NCI-H1105 (cell line): ENCODE measurements around the gene AKR1C3.
"Not testable (repeated sequence)": the region's sequence is repeated elsewhere in the genome, so short reads cannot be mapped to it uniquely, and the experiment has no call there.

Experiments used
- DNase-seq: peaks from one replicate; lab custom pipeline; 2025; lab: John Stamatoyannopoulos, UW

Gene AKR1C3

GRCh38 chr10:5136468-5137087 lies 42.4 kb downstream of the AKR1C3 start:
- no peak for DNase-seq

DNA sequence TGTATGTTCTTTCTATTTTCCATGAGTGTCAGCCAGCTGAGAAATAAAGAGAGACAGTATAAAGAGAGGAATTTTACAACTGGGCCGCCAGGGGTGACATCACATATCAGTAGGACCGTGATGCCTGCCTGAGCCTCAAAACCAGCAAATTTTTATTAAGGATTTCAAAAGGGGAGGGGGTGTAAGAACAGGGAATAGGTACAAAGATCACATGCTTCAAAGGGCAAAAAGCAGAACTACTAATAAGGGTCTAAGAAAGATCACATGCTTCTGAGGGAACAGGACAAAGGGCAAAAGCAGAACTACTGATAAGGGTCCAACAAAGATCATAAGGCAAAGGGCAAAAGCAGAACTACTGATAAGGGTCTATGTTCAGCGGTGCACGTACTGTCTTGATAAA lies 43.5 kb downstream of the AKR1C3 start:
- DNase-seq: not testable (repeated sequence)

GRCh38 chr10:5142199-5142598 lies 48.0 kb downstream of the AKR1C3 start:
- DNase-seq: no peak

GRCh38 chr10:5143137-5143536 lies 48.9 kb downstream of the AKR1C3 start:
- DNase-seq: no peak

DNA sequence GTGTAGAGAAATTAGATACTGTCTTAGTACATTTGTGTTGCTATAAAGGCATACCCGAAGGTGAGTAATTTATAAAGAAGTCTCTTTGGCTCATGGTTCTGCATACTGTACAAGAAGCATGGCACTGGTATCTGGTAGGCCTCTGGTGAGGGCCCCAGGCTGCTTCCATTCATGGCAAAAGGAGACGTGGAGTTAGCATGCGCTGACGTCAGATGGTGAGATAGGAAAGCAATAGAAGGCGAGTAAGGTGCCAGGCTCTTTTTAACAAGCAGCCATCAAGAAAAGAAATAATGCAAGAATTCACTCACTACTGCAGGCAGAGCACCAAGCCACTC lies 52.7 kb downstream of the AKR1C3 start:
- no peak for DNase-seq

- DNase-seq: no peak
These were observed 53.2 kb downstream of the AKR1C3 start for GRCh38 chr10:5147255-5147980.

DNA sequence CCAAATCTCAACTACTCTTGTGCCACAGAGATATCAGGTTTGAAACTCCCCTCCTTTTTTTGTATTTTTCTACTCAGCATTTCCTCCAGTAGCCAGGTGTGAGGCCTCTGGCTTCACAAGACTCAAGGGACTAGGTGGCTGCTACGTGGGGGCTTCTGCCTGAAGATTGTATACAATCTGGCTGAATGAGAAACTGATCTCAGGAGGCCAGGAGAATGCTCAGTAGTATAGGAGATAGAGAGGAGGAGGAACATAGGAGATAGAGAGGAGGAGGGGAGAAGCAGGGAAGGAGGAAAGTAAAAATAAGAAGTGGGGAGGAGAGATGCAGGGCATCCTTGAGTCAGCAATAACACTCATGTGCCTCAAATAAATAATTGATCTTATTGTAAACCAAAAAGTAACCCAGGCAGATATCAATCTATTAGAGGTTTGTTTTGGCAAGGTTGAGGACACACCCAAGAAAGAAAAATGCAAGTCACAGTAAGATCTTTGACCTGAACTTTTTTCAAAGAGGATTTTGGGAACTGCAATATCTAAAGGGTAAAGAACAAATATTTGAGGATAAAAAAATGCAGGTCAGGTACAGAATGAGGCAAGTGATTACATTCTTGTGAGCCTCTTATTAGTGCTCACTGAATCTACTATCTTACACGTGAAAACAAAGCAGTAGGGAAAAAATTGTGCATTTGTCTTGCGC lies 53.9 kb downstream of the AKR1C3 start:
- DNase-seq: no peak

- DNase-seq: no peak
These were observed 54.4 kb downstream of the AKR1C3 start for GRCh38 chr10:5148678-5149032.

GRCh38 chr10:5151076-5151475 lies 56.9 kb downstream of the AKR1C3 start:
- DNase-seq: no peak

DNA sequence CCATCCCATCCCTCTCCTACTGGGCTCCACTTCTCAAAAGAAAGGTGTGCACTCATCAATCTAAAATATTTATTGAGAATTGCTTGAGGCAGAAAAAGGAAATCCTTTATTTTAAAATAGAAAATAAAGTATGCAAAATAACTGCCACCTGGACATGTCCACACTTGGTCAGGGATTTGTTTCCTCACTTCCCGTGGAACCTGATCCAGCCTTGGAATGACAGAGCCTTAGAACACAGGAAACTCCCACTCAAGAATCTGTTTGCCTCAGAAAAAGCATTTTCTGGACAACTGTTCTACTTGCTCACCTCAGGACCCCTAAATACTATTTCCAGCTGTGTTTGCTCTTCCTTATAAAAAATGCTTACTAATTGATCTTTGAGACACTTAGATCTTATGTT lies 61.7 kb downstream of the AKR1C3 start:
- DNase-seq: no peak
